ENCODE data around the gene CHST11. TPM values are rescaled to one million over a fixed set of nuclear protein-coding genes. Genes with fewer than 3 reads are reported as not detected.

The CHST11 gene
- total RNA-seq, 1 experiment from 2014 or later = 6.7 TPM

GRCh38 chr12:104637604-104638003 is 180.9 kb downstream of the CHST11 start:
- Mint-ChIP-seq H3K27me3 (ENCODE audit: low read depth) (no peaks in the 10 kb centered on the region), H3K4me1 (peaks cover 7 to 9% of the 10 kb centered on the region in 2 experiments; a peak in 3 of 4 replicates)

More at GRCh38 chr12:104637604-104638003, 180.9 kb downstream of the CHST11 start:
- Histone ChIP-seq H3K18ac (ENCODE audit: insufficient read length, low read depth, low read length) (no peak overlapping the region), H3K56ac (ENCODE audit: insufficient read length, low read depth, low read length) (no peak overlapping the region), H2BK120ac (ENCODE audit: low read depth, low read length, poor library complexity, severe bottlenecking) (no peak overlapping the region), H4K8ac (replicated peaks; ENCODE audit: insufficient read length, low read depth, low read length) (no peak overlapping the region), H2AFZ (ENCODE audit: low read length) (no peak overlapping the region), H3K27ac (ENCODE audit: insufficient read length, low read depth, low read length) (no peak overlapping the region), H2BK20ac (ENCODE audit: low read depth, low read length, poor library complexity, severe bottlenecking) (no peak overlapping the region), H2BK15ac (ENCODE audit: low read depth, low read length) (no peak overlapping the region), H3K4me2 (ENCODE audit: insufficient read depth, insufficient read length, low read length) (no peak overlapping the region), H3K4ac (ENCODE audit: low read depth, low read length) (no peak overlapping the region), H4K5ac (ENCODE audit: insufficient read length, low read depth, low read length) (no peak overlapping the region), H2BK12ac (ENCODE audit: insufficient read length, low read depth, low read length) (no peak overlapping the region), H3K79me2 (ENCODE audit: insufficient read depth, low read length) (no peaks in the 10 kb centered on the region), H3K9me3 (ENCODE audit: control insufficient read depth, low read depth, low read length) (no peaks in the 10 kb centered on the region), H3K14ac (ENCODE audit: insufficient read depth, low read length) (no peak overlapping the region), H4K20me1 (ENCODE audit: control insufficient read depth, insufficient read depth, insufficient read length) (no peaks in the 10 kb centered on the region), H2AK5ac (ENCODE audit: insufficient read length, low read length) (no peak overlapping the region), H3K23ac (ENCODE audit: insufficient read length, low read depth, low read length) (no peak overlapping the region), H3K23me2 (ENCODE audit: insufficient read length, low read depth, low read length, poor library complexity, severe bottlenecking) (no peaks in the 10 kb centered on the region), H3K27me3 (ENCODE audit: insufficient read depth, low read length) (no peaks in the 10 kb centered on the region), H3K9ac (ENCODE audit: extremely low read depth, insufficient read length, low read length) (no peak overlapping the region), H3T11ph (ENCODE audit: low read length) (no peak overlapping the region), H3K79me1 (ENCODE audit: insufficient read depth, low read depth, low read length, poor library complexity, severe bottlenecking) (no peaks in the 10 kb centered on the region), H4K91ac (ENCODE audit: insufficient read length, low read depth, low read length) (no peak overlapping the region), H3K4me1 (ENCODE audit: insufficient read depth, low read length) (no peaks in the 10 kb centered on the region), H2BK5ac (ENCODE audit: insufficient read length, low read length) (no peak overlapping the region)
- peaks cover 0 to 3% of the 10 kb centered on the region in 2 experiments; a peak in 2 of 5 replicates for H3K9me3 Mint-ChIP-seq
- no CpG with 5 or more reads among the region's 6 CpGs for WGBS (ENCODE audit: extremely low coverage, insufficient read length, low lambda C conversion rate)
- TF ChIP-seq CTCF (conservative IDR thresholded peaks at IDR 0.05) = no peak
- no peak overlapping the region for H3K4me3 Mint-ChIP-seq
- H3K36me3 Mint-ChIP-seq (ENCODE audit: insufficient read depth in 1 of 3, low read depth in 3 of 3) = no peaks in the 10 kb centered on the region; a peak in 1 of 7 replicates
- peak overlapping the region in 2 of 3 experiments; percentile 3 to 80; a peak in 5 of 7 replicates for H3K27ac Mint-ChIP-seq
- no peak for DNase-seq
